HCT116 (cell line): ENCODE data around the gene CELF4.

Experiments used
- MAX ChIP-seq: IDR thresholded peaks from 2 replicates; pipeline ENCODE4 v1.6.1; 2012
- POLR2A ChIP-seq: IDR thresholded peaks from 2 replicates; pipeline ENCODE4 v1.7.0; 2011; ENCODE audit warnings: borderline replicate concordance; ENCODE audit not compliant: insufficient read depth, insufficient read length; ENCODE audit errors: extremely low read depth
- RAD21 ChIP-seq: IDR thresholded peaks from 2 replicates; pipeline ENCODE4 v1.6.1; 2012; ENCODE audit warnings: low read depth, mild to moderate bottlenecking
- TCF7L2 ChIP-seq: IDR thresholded peaks from 2 replicates; pipeline ENCODE4 v1.7.0; 2011; ENCODE audit warnings: borderline replicate concordance, inconsistent platforms; ENCODE audit not compliant: insufficient read depth, insufficient read length; ENCODE audit errors: extremely low read depth
- YY1 ChIP-seq: IDR thresholded peaks from 2 replicates; pipeline ENCODE4 v1.6.1; 2011; ENCODE audit warnings: low read length, low read depth, moderate library complexity, mild to moderate bottlenecking; ENCODE audit not compliant: insufficient replicate concordance; ENCODE audit errors: extremely low read depth
- TF ChIP-seq, protein P1 (sequence below), 3 experiments: fragments of 200-600 bp in 1 of 3; sonication (generic) in 1 of 3; IDR thresholded peaks in 2 of 3; conservative IDR thresholded peaks in 1 of 3; 2 replicates each; pipeline ENCODE4 v1.5.1; 2012 to 2017; ENCODE audit warnings: low read depth in 2 of 3, low read length in 2 of 3, antibody characterized with exemption in 1 of 3, borderline replicate concordance in 1 of 3, control low read depth in 1 of 3, mild to moderate bottlenecking in 1 of 3, mixed read lengths in 1 of 3, mixed run types in 1 of 3, moderate library complexity in 1 of 3; ENCODE audit not compliant: insufficient read depth in 1 of 3

DNA sequence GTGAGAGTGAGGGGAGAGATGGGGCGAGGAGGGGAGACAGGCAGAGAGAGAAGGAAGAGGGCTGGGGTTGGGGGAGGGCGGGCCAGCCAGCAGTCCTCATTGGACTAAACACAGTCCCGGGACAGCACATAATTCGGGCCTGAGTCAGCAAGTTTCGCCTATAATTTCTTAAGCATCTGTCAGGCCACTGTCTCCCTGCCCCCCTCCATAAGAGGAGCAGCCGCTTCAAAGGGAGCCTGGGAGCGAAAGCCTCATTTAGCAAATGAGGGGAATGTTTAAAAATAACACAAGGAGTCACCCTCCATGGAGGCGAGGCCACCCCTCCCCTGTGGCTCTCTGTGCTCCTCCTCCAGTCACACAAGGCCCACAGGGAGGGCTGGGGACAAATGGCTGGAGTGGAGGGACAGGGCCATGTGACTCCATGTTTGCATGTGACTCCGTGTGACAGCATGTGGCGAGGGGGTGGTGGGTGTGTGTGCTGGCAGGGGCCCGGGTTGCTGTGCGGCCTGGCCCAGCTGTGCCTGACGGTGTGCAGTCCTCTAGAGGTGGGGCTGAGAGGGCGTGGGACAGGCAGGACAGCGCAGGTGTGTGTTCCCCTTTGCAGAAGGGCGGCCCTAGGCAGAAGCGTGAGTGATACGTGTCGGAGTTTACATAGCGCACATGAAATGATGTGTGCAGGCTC is 162.4 kb downstream of the CELF4 start:
- TF ChIP-seq, protein P1, sequence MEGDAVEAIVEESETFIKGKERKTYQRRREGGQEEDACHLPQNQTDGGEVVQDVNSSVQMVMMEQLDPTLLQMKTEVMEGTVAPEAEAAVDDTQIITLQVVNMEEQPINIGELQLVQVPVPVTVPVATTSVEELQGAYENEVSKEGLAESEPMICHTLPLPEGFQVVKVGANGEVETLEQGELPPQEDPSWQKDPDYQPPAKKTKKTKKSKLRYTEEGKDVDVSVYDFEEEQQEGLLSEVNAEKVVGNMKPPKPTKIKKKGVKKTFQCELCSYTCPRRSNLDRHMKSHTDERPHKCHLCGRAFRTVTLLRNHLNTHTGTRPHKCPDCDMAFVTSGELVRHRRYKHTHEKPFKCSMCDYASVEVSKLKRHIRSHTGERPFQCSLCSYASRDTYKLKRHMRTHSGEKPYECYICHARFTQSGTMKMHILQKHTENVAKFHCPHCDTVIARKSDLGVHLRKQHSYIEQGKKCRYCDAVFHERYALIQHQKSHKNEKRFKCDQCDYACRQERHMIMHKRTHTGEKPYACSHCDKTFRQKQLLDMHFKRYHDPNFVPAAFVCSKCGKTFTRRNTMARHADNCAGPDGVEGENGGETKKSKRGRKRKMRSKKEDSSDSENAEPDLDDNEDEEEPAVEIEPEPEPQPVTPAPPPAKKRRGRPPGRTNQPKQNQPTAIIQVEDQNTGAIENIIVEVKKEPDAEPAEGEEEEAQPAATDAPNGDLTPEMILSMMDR (IDR thresholded peaks at IDR 0.05 in 2 of 3, conservative IDR thresholded peaks at IDR 0.05 in 1 of 3; ENCODE audit: borderline replicate concordance in 1 of 3, insufficient read depth in 1 of 3, low read depth in 2 of 3, low read length in 2 of 3), result no peak
- TF ChIP-seq YY1, result no peak
- TF ChIP-seq TCF7L2, result no peak
- TF ChIP-seq POLR2A, result no peak
- no peak for TF ChIP-seq MAX
- no peak for TF ChIP-seq RAD21
